ENCODE measurements around the gene GFI1. TPM values are rescaled to one million over a fixed set of nuclear protein-coding genes. Genes with fewer than 3 reads are reported as not detected.

The GFI1 gene
- total RNA-seq, 1 experiment from 2014 or later, result 0.35 TPM

GRCh38 chr1:92441697-92442342 is 44.9 kb downstream of the GFI1 start (continued):
- TF ChIP-seq ZNF317 (CRISPR knock-in tag; IDR thresholded peaks at IDR 0.05; ENCODE audit: borderline replicate concordance, low read depth), result no peak
- 0 out of 2 replicates have a peak, but pooled peaks have one; percentile 52 for TF ChIP-seq ETV6 (CRISPR knock-in tag; IDR thresholded peaks at IDR 0.05)
- peak; percentile 49; the same call in 1 of the 2 replicates for TF ChIP-seq FOXP1 (CRISPR knock-in tag; IDR thresholded peaks at IDR 0.05; ENCODE audit: borderline replicate concordance)
- TF ChIP-seq GTF2I (CRISPR knock-in tag; conservative IDR thresholded peaks at IDR 0.05), result no peak
- TF ChIP-seq JAZF1 (CRISPR knock-in tag; IDR thresholded peaks at IDR 0.05), result no peak
- no peak for TF ChIP-seq TEAD4 (CRISPR knock-in tag; IDR thresholded peaks at IDR 0.05)
- TF ChIP-seq SP1 (CRISPR knock-in tag; conservative IDR thresholded peaks at IDR 0.05), result peak; percentile 60
- TF ChIP-seq ZNF532 (CRISPR knock-in tag; IDR thresholded peaks at IDR 0.05; ENCODE audit: borderline replicate concordance), result no peak
- no peak for TF ChIP-seq SMAD4 (CRISPR knock-in tag; IDR thresholded peaks at IDR 0.05)
- TF ChIP-seq MXD4 (CRISPR knock-in tag; IDR thresholded peaks at IDR 0.05; ENCODE audit: borderline replicate concordance), result no peak
- no peak for TF ChIP-seq ZNF263 (CRISPR knock-in tag; IDR thresholded peaks at IDR 0.05; ENCODE audit: low read depth)
- no peak for TF ChIP-seq ESRRA (CRISPR knock-in tag; IDR thresholded peaks at IDR 0.05; ENCODE audit: borderline replicate concordance)
- TF ChIP-seq IRF1 (CRISPR knock-in tag; IDR thresholded peaks at IDR 0.05), result no peak; the same call in 1 of the 2 replicates
- TF ChIP-seq GABPB1 (CRISPR knock-in tag; IDR thresholded peaks at IDR 0.05), result peak; percentile 73
- peak; percentile 52; the same call in 1 of the 2 replicates for TF ChIP-seq TEAD1 (CRISPR knock-in tag; IDR thresholded peaks at IDR 0.05)
- TF ChIP-seq RORB (CRISPR knock-in tag; IDR thresholded peaks at IDR 0.05), result no peak
- TF ChIP-seq ZNF671 (CRISPR knock-in tag; IDR thresholded peaks at IDR 0.05), result no peak
- TF ChIP-seq MLX (CRISPR knock-in tag; IDR thresholded peaks at IDR 0.05), result no peak
- TF ChIP-seq E2F1 (CRISPR knock-in tag; IDR thresholded peaks at IDR 0.05), result no peak; the same call in 1 of the 2 replicates
- 0 out of 2 replicates have a peak, but pooled peaks have one; percentile 41 for TF ChIP-seq TP53 (CRISPR knock-in tag; IDR thresholded peaks at IDR 0.05)
- no peak for TF ChIP-seq PRDM15 (CRISPR knock-in tag; IDR thresholded peaks at IDR 0.05)
- no peak for TF ChIP-seq NR3C1 (CRISPR knock-in tag; conservative IDR thresholded peaks at IDR 0.05; ENCODE audit: low read depth)
- 0 out of 2 replicates have a peak, but pooled peaks have one; percentile 10 for TF ChIP-seq ZNF138 (CRISPR knock-in tag; conservative IDR thresholded peaks at IDR 0.05)
- TF ChIP-seq ZMAT4 (CRISPR knock-in tag; IDR thresholded peaks at IDR 0.05), result no peak

All from WTC11 (cell line).